H1 (cell line): ENCODE results near the gene VSX2.

ENCODE experiments used
- ATF3 ChIP-seq: IDR thresholded peaks from 2 replicates; pipeline ENCODE4 v1.6.1; 2011; ENCODE audit warnings: low read depth, mild to moderate bottlenecking, low read length; ENCODE audit not compliant: insufficient read depth
- NRF1 ChIP-seq: IDR thresholded peaks from 2 replicates; pipeline ENCODE4 v1.6.1; 2011; ENCODE audit warnings: mild to moderate bottlenecking, low read depth, low read length, improper control_type of control experiment
- RAD21 ChIP-seq, 2 experiments: IDR thresholded peaks in 1 of 2; conservative IDR thresholded peaks in 1 of 2; 2 replicates each; pipeline ENCODE4 v1.6.1; 2011; ENCODE audit warnings: low read depth in 2 of 2, low read length in 2 of 2, improper control_type of control experiment in 1 of 2, inconsistent platforms in 1 of 2, mild to moderate bottlenecking in 1 of 2, moderate library complexity in 1 of 2

- TF ChIP-seq RAD21 (IDR thresholded peaks at IDR 0.05 in 1 of 2, conservative IDR thresholded peaks at IDR 0.05 in 1 of 2; ENCODE audit: low read depth in 2 of 2, low read length in 2 of 2) (no peak), NRF1 (no peak), ATF3 (no peak)
Observed at GRCh38 chr14:74238974-74239847, at the start of gene VSX2.
